Aorta (tissue), 5 donors: ENCODE data around the gene MRPL39. TPM values are rescaled to one million over a fixed set of nuclear protein-coding genes. Genes with fewer than 3 reads are reported as not detected.

Experiments
- ATAC-seq: fragments of 200-7000 bp; cut with Tn5 transposase; one replicate; pipeline ENCODE4 v1.9.1; 2022; ENCODE audit warnings: moderate library complexity; ENCODE audit not compliant: low FRiP score
- DNase-seq, 2 donors: peaks; one replicate each; pipeline ENCODE4 v3.0.0-alpha.2; 2020
- H3K27ac ChIP-seq, 2 donors: one replicate each; pipeline ENCODE4 v1.5.1; 2013; ENCODE audit warnings: low read length in 2 of 2, mild to moderate bottlenecking in 2 of 2, moderate library complexity in 2 of 2, control low read depth in 1 of 2, inconsistent platforms in 1 of 2, low read depth in 1 of 2
- H3K27me3 ChIP-seq, 2 donors: one replicate each; pipeline ENCODE4 v1.6.1; 2013; ENCODE audit warnings: control low read depth in 1 of 2, low read length in 1 of 2, mild to moderate bottlenecking in 1 of 2, moderate library complexity in 1 of 2; ENCODE audit not compliant: insufficient read depth in 2 of 2, control insufficient read depth in 1 of 2
- H3K36me3 ChIP-seq, 2 donors: one replicate each; pipeline ENCODE4 v1.6.1; 2013; ENCODE audit warnings: control low read depth in 1 of 2, low read length in 1 of 2, mild to moderate bottlenecking in 1 of 2; ENCODE audit not compliant: insufficient read depth in 2 of 2, control insufficient read depth in 1 of 2
- H3K4me1 ChIP-seq, 2 donors: one replicate each; pipeline ENCODE4 v1.6.1; 2013; ENCODE audit warnings: low read length in 2 of 2, control low read depth in 1 of 2, mild to moderate bottlenecking in 1 of 2, moderate library complexity in 1 of 2; ENCODE audit not compliant: insufficient read depth in 2 of 2, control insufficient read depth in 1 of 2
- H3K4me3 ChIP-seq, 2 donors: one replicate each; pipeline ENCODE4 v1.5.1; 2013; ENCODE audit warnings: low read length in 2 of 2, control low read depth in 1 of 2, mild to moderate bottlenecking in 1 of 2
- H3K9me3 ChIP-seq: one replicate; pipeline ENCODE4 v1.6.1; 2013; ENCODE audit warnings: mild to moderate bottlenecking, low read length; ENCODE audit not compliant: control insufficient read depth
- WGBS, 2 donors: extraction: QIAGEN DNeasy Blood & Tissue Kit; methylation state at CpG; one replicate each; pipeline ENCODE4 v1.1.7; 2013; 5-methylcytosine and 5-hydroxymethylcytosine counted together
- intact Hi-C, 2 donors: fragments of 100-400 bp; cut with DNase I; formaldehyde crosslinking; loops; one replicate each; pipeline versions ENCODE4 v1.14.2 to v1.15.0; 2022
- polyA plus RNA-seq, 2 donors: library from polyadenylated mRNA; stranded (reverse); fragments of 200-250 nt; gene quantifications; one replicate each; pipeline ENCODE4 v1.2.3, GENCODE V29; 2013
- total RNA-seq, 2 donors: library from RNA; stranded (reverse); fragmentation: NEBNext Ultra II Directional; extraction: Animal tissue kit (Norgen Biotek cat#: 25700); gene quantifications; one replicate each; pipeline ENCODE4 v1.2.1, GENCODE V29; 2021
- donor health status: healthy with polysubstance abuse.
- donor health status: Bipolar disorder and iron deficiency.
- donor health status: DM: no; HTN: no; CAD: no.
- donor health status: DM: no; HTN: no; CAD: no.
- donor health status: DM: yes; HTN: yes; CAD: no.

The MRPL39 gene
- total and polyA plus RNA-seq, 4 donors = 15.8 to 30.3 (median 18.2) TPM

- H3K27me3 ChIP-seq = no peaks in the 10 kb centered on the region
- DNase-seq (no peak), ATAC-seq (no peak)
- no peak overlapping the region for H3K4me3 ChIP-seq
- H3K27ac ChIP-seq = no peak overlapping the region
- no peaks in the 10 kb centered on the region for H3K4me1 ChIP-seq
- H3K36me3 ChIP-seq = no peaks in the 10 kb centered on the region
- 93 to 95% methylated on average over 11 of the region's 11 CpGs for WGBS, 2 donors
- intact Hi-C loops = no loop called here
- peaks cover 3% of the 10 kb centered on the region for H3K9me3 ChIP-seq
Observed at GRCh38 chr21:25550352-25551120, 56.7 kb downstream of the MRPL39 start.

GRCh38 chr21:25541042-25541441, 66.2 kb downstream of the MRPL39 start:
- 84 to 86% methylated on average over 2 of the region's 2 CpGs for WGBS, 2 donors
- no peak overlapping the region for H3K27ac ChIP-seq
- ATAC-seq (no peak), DNase-seq (no peak)
- H3K9me3 ChIP-seq = peaks cover 1% of the 10 kb centered on the region
- no peak overlapping the region for H3K4me3 ChIP-seq
- H3K27me3 ChIP-seq = no peaks in the 10 kb centered on the region
- H3K36me3 ChIP-seq = no peaks in the 10 kb centered on the region
- H3K4me1 ChIP-seq = no peaks in the 10 kb centered on the region
- intact Hi-C loops = no loop called here

GRCh38 chr21:25539606-25540005, 67.7 kb downstream of the MRPL39 start:
- Histone ChIP-seq H3K4me1 (no peaks in the 10 kb centered on the region), H3K27ac (no peak overlapping the region), H3K9me3 (peaks cover 1% of the 10 kb centered on the region), H3K27me3 (no peaks in the 10 kb centered on the region), H3K36me3 (no peaks in the 10 kb centered on the region), H3K4me3 (no peak overlapping the region)
- ATAC-seq (no peak), DNase-seq (no peak)
- intact Hi-C loops = no loop called here
- 73 to 93% methylated on average over 3 of the region's 3 CpGs for WGBS, 2 donors

GRCh38 chr21:25537174-25537573, 70.1 kb downstream of the MRPL39 start:
- no peaks in the 10 kb centered on the region for H3K9me3 ChIP-seq
- no peaks in the 10 kb centered on the region for H3K4me1 ChIP-seq
- ATAC-seq (no peak), DNase-seq (no peak)
- no peaks in the 10 kb centered on the region for H3K27me3 ChIP-seq
- H3K27ac ChIP-seq = no peak overlapping the region
- H3K4me3 ChIP-seq = no peak overlapping the region
- intact Hi-C loops = no loop called here
- no peaks in the 10 kb centered on the region for H3K36me3 ChIP-seq

- Histone ChIP-seq H3K36me3 (no peaks in the 10 kb centered on the region), H3K9me3 (no peaks in the 10 kb centered on the region), H3K27ac (no peak overlapping the region), H3K4me1 (no peaks in the 10 kb centered on the region), H3K27me3 (no peaks in the 10 kb centered on the region), H3K4me3 (no peak overlapping the region)
- intact Hi-C loops = no loop called here
- ATAC-seq = no peak
- no peak for DNase-seq
Observed at GRCh38 chr21:25536752-25537151, 70.5 kb downstream of the MRPL39 start.

- Histone ChIP-seq H3K4me3 (no peak overlapping the region), H3K9me3 (no peaks in the 10 kb centered on the region), H3K27ac (no peak overlapping the region), H3K27me3 (no peaks in the 10 kb centered on the region), H3K4me1 (no peaks in the 10 kb centered on the region), H3K36me3 (no peaks in the 10 kb centered on the region)
- DNase-seq (no peak), ATAC-seq (no peak)
- intact Hi-C loops = no loop called here
- 60 to 65% methylated on average over 2 of the region's 2 CpGs for WGBS, 2 donors
Observed at GRCh38 chr21:25535849-25536248, 71.4 kb downstream of the MRPL39 start.

Other genes with a start within 250 kb of the MRPL39 start
- gene JAM2, start 31.8 kb upstream of the MRPL39 start, total RNA-seq = 10 to 100 TPM; 20.1 to 61.0 TPM
- gene JAM2, start 31.8 kb upstream of the MRPL39 start, polyA plus RNA-seq = 1 to 10 TPM; 2.1 to 5.3 TPM
- gene ATP5PF, start 127.4 kb upstream of the MRPL39 start, total RNA-seq = 10 to 100 TPM; 80.5 to 94.5 TPM
- 100 to 1,000 TPM; 259 to 735 TPM for gene ATP5PF, start 127.4 kb upstream of the MRPL39 start, polyA plus RNA-seq
- gene GABPA, start 127.5 kb upstream of the MRPL39 start, total RNA-seq = 10 to 100 TPM; 20.3 to 32.8 TPM
- 10 to 100 TPM; 12.1 to 15.3 TPM for gene GABPA, start 127.5 kb upstream of the MRPL39 start, polyA plus RNA-seq